AG09319 (cell line): ENCODE measurements around the gene F13B.
"Not testable (repeated sequence)": the region's sequence is repeated elsewhere in the genome, so short reads cannot be mapped to it uniquely, and the experiment has no call there.

Experiments used
- DNase-seq: peaks from one replicate; pipeline ENCODE4 v3.0.0-alpha.2; 2010; ENCODE audit warnings: low read depth; ENCODE audit errors: extremely low read depth
- TF ChIP-seq, protein P1 (sequence below): IDR thresholded peaks from 2 replicates; pipeline ENCODE4 v1.5.1; 2011; ENCODE audit warnings: low read depth, mild to moderate bottlenecking, inconsistent platforms, low read length, moderate library complexity

Gene F13B

DNA sequence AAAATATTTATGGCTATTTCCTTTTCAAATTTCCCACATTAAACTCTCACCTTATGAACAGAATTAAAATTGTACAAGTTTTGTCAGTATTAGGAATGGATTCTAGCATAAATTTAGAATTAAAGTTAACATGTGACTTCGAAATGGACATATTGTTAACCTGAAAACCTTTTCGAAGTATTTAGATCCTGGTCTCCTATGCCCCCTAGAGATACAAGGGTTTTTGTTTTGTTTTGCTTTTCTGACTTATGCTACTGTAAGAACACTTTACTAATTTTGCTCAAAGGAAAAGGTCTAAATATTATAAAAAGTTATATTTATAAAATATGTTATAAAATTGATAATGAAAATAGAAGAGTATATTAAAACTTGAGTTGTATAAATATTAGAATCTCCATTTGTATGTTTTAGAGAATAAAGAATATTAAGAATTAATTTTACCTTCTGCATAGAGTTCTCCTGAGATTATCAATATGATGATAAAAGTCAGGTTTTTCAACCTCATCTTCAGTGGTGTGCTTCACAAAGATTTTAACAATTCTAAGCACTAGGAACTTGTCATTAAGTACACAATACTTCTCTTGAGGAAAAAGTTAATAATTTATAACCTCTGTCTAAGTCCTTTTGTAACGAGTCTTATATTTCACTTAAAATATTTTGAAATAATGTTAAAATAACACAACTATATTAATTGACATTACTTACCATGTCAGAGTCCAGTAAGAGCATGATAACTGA, at the start of gene F13B:
F13B (minus strand) TSS at position 542 of the 738 bp plus-strand sequence; CDS start at position 505, 37 bp downstream.
- TF ChIP-seq, protein P1, sequence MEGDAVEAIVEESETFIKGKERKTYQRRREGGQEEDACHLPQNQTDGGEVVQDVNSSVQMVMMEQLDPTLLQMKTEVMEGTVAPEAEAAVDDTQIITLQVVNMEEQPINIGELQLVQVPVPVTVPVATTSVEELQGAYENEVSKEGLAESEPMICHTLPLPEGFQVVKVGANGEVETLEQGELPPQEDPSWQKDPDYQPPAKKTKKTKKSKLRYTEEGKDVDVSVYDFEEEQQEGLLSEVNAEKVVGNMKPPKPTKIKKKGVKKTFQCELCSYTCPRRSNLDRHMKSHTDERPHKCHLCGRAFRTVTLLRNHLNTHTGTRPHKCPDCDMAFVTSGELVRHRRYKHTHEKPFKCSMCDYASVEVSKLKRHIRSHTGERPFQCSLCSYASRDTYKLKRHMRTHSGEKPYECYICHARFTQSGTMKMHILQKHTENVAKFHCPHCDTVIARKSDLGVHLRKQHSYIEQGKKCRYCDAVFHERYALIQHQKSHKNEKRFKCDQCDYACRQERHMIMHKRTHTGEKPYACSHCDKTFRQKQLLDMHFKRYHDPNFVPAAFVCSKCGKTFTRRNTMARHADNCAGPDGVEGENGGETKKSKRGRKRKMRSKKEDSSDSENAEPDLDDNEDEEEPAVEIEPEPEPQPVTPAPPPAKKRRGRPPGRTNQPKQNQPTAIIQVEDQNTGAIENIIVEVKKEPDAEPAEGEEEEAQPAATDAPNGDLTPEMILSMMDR: no peak
- DNase-seq: no peak

GRCh38 chr1:197116156-197116555, 49.1 kb upstream of the F13B start:
- DNase-seq: no peak
- TF ChIP-seq, protein P1: no peak

DNA sequence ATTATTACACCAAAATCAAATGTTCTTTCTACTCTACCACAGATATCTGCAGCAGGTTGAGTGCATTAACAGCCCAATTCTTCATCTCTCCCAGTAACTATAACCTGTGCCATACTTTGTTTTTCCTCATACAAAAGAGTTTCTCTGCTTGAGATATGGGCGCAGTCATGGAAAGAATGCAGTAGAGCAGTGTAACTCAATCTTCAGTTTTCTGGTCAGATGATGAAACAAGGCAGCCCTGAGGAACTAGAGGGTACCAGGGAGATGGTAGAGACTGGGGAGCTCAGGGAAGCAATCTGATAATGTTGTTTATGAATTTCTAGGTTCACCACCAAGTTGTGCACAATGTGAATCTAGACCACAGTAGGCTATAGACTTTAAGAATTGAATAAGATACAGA, 39.8 kb upstream of the F13B start:
- DNase-seq: no peak
- TF ChIP-seq, protein P1: no peak

DNA sequence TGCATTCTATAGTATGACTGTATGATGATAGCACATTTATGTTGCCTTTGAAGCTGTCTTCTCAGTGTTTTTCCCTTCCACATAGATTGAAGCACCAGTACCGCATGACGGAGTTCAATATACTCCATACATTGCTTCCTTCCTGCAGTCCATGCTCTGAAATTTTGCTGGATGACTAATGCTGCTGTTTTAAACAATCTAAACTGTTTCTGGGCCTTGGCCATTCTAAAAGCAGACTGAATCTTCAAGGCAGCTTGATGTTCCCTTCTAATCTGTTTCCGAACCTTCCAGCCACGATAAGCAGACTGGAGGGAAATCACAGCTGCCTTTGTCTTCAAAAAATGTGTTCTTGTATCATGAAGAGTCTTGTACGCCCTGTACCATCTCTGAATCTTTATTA, 36.2 kb upstream of the F13B start:
- no peak for DNase-seq
- TF ChIP-seq, protein P1: no peak

- TF ChIP-seq, protein P1: no peak
- DNase-seq: no peak
Measured at GRCh38 chr1:197101978-197102377, 34.9 kb upstream of the F13B start.

DNA sequence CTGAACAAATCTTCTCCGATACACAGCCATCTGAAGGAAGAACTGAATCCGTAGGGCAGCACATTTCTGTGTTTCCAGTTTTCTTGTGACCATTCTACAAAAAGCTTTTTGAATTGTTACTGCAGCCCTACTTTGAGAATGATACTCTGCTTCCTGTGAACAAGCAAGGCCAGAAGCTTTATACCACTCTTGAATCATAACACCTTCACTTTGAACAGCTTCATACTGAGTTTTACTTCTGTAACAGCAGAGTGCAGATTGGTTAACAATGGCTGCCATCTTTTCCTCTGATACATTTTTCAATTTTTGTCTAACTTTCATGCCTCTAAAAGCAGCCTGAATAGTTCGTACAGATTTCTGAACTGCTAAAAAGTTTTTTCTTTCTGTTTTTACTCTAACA, 33.6 kb upstream of the F13B start:
- TF ChIP-seq, protein P1: no peak
- no peak for DNase-seq

DNA sequence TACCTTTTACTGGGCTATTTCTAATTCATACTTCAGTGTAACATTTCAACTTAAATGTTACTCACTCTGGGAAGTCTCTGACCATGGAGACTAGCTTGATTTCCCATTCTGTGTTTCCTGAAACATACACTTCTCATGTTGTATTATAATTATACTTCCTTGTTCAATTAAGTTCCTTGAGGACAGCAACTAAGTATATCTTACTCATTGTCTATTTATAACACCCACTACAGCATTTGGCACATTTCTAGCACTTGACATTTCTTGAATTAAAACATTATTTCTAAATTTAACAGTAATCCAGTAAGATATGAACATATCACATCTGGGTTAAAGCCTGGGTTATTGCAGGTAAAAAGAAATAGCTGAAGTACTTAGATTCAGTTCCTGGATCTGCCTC, 32.4 kb upstream of the F13B start:
- no peak for DNase-seq
- TF ChIP-seq, protein P1: no peak

- not testable (repeated sequence) for DNase-seq
Measured at GRCh38 chr1:197096971-197097370, 29.9 kb upstream of the F13B start.
